Activated naive CD4-positive, alpha-beta T cell treated with anti-CD3 and anti-CD28 coated beads for 36 hours (primary cell): ENCODE measurements around the gene FBXO42. TPM values are rescaled to one million over a fixed set of nuclear protein-coding genes. Genes with fewer than 3 reads are reported as not detected.

Experiments used
- CTCF ChIA-PET: fragments of 350-600 bp; sonication (Branson Sonifier 250); formaldehyde crosslinking; loops from one replicate; lab custom pipeline; 2021; ENCODE audit warnings: antibody characterized with exemption; lab: Charles Lee
- DNase-seq: peaks from one replicate; pipeline ENCODE4 v3.0.0-alpha.2; 2020
- H3K27ac Mint-ChIP-seq: one replicate; pipeline ENCODE4 v1.8.0; 2021; ENCODE audit warnings: mild to moderate bottlenecking, mixed read lengths
- H3K27me3 Mint-ChIP-seq: one replicate; pipeline ENCODE4 v1.8.0; 2021; ENCODE audit warnings: low read depth, mixed read lengths
- H3K36me3 Mint-ChIP-seq: one replicate; pipeline ENCODE4 v1.8.0; 2021; ENCODE audit warnings: low read depth, mixed read lengths
- H3K4me1 Mint-ChIP-seq: one replicate; pipeline ENCODE4 v1.8.0; 2021; ENCODE audit warnings: low read depth, mixed read lengths
- H3K4me3 Mint-ChIP-seq: one replicate; pipeline ENCODE4 v1.8.0; 2021; ENCODE audit warnings: mild to moderate bottlenecking, moderate library complexity, mixed read lengths
- H3K9me3 Mint-ChIP-seq: one replicate; pipeline ENCODE4 v1.8.0; 2021; ENCODE audit warnings: mixed read lengths
- intact Hi-C: fragments of 100-400 bp; cut with micrococcal nuclease; formaldehyde crosslinking; loops from one replicate; pipeline ENCODE4 v1.15.1; 2023
- total RNA-seq, 2 experiments: library from RNA; stranded (reverse); gene quantifications; one replicate each; pipeline ENCODE4 v1.2.3, GENCODE V29; 2021

The FBXO42 gene
- total RNA-seq, 2 experiments from 2014 or later, result 7.5 to 10.2 TPM

GRCh38 chr1:16243936-16244649, 108.2 kb downstream of the FBXO42 start:
- Mint-ChIP-seq H3K4me3 (no peak overlapping the region), H3K36me3 (peaks cover 1% of the 10 kb centered on the region), H3K27ac (no peak overlapping the region), H3K9me3 (no peaks in the 10 kb centered on the region), H3K4me1 (peaks cover 10% of the 10 kb centered on the region), H3K27me3 (no peaks in the 10 kb centered on the region)
- intact Hi-C loops, result loop anchor here (1.0 to 2.0 kb wide), 5 partner anchors 38 to 235 kb away; partner anchors contain the start of gene SZRD1
- peak; percentile 91 for DNase-seq
- CTCF ChIA-PET, result interaction anchor here (0.6 to 3.1 kb wide), 15 partner anchors 13 to 196 kb away, joined by 3 to 22 read pairs (median 4); partner anchors contain the start of gene FAM131C

- Mint-ChIP-seq H3K4me3 (no peak overlapping the region), H3K27me3 (no peaks in the 10 kb centered on the region), H3K36me3 (peaks cover 1% of the 10 kb centered on the region), H3K4me1 (peaks cover 5% of the 10 kb centered on the region), H3K9me3 (no peaks in the 10 kb centered on the region), H3K27ac (no peak overlapping the region)
- intact Hi-C loops, result no loop called here
- no peak for DNase-seq
- CTCF ChIA-PET, result interaction anchor here (0.9 to 3.1 kb wide), 4 partner anchors 39 to 196 kb away, joined by 4 to 22 read pairs (median 16); no protein-coding TSS in a partner anchor
Observed at GRCh38 chr1:16243215-16243610, 109.1 kb downstream of the FBXO42 start.

GRCh38 chr1:16242556-16243214, 109.6 kb downstream of the FBXO42 start:
- peaks cover 7% of the 10 kb centered on the region for H3K4me1 Mint-ChIP-seq
- CTCF ChIA-PET, result interaction anchor here (0.9 to 3.1 kb wide), 2 partner anchors 121 to 197 kb away, joined by 4 to 19 read pairs; no protein-coding TSS in a partner anchor
- intact Hi-C loops, result no loop called here
- H3K9me3 Mint-ChIP-seq, result no peaks in the 10 kb centered on the region
- H3K4me3 Mint-ChIP-seq, result no peak overlapping the region
- no peaks in the 10 kb centered on the region for H3K27me3 Mint-ChIP-seq
- no peak for DNase-seq
- no peak overlapping the region for H3K27ac Mint-ChIP-seq
- peaks cover 1% of the 10 kb centered on the region for H3K36me3 Mint-ChIP-seq

GRCh38 chr1:16241221-16241708, 111.0 kb downstream of the FBXO42 start:
- no peak overlapping the region for H3K27ac Mint-ChIP-seq
- H3K9me3 Mint-ChIP-seq, result no peaks in the 10 kb centered on the region
- no peak overlapping the region for H3K4me3 Mint-ChIP-seq
- no peak for DNase-seq
- CTCF ChIA-PET, result interaction anchor here (0.9 kb wide), 1 partner anchor 16 kb away, joined by 4 read pairs; no protein-coding TSS in a partner anchor
- no peaks in the 10 kb centered on the region for H3K36me3 Mint-ChIP-seq
- no peaks in the 10 kb centered on the region for H3K27me3 Mint-ChIP-seq
- intact Hi-C loops, result no loop called here
- H3K4me1 Mint-ChIP-seq, result peaks cover 13% of the 10 kb centered on the region

- no peaks in the 10 kb centered on the region for H3K27me3 Mint-ChIP-seq
- H3K4me3 Mint-ChIP-seq, result no peak overlapping the region
- no peak overlapping the region for H3K27ac Mint-ChIP-seq
- peaks cover 17% of the 10 kb centered on the region for H3K4me1 Mint-ChIP-seq
- intact Hi-C loops, result loop anchor here (10.0 kb wide), 2 partner anchors 255 to 405 kb away; no protein-coding TSS in a partner anchor
- H3K9me3 Mint-ChIP-seq, result no peaks in the 10 kb centered on the region
- no peak for DNase-seq
- H3K36me3 Mint-ChIP-seq, result no peaks in the 10 kb centered on the region
- CTCF ChIA-PET, result interaction anchor here (0.9 kb wide), 1 partner anchor 15 kb away, joined by 4 read pairs; no protein-coding TSS in a partner anchor
Observed at GRCh38 chr1:16239972-16240491, 112.2 kb downstream of the FBXO42 start.

GRCh38 chr1:16237343-16237830, 114.9 kb downstream of the FBXO42 start:
- Mint-ChIP-seq H3K4me3 (peak overlapping the region; percentile 84), H3K9me3 (no peaks in the 10 kb centered on the region), H3K36me3 (no peaks in the 10 kb centered on the region), H3K27ac (peak overlapping the region; percentile 88), H3K4me1 (peaks cover 14% of the 10 kb centered on the region), H3K27me3 (no peaks in the 10 kb centered on the region)
- CTCF ChIA-PET, result interaction anchor here (0.6 to 2.3 kb wide), 4 partner anchors 11 to 679 kb away, joined by 3 to 7 read pairs (median 5); no protein-coding TSS in a partner anchor
- intact Hi-C loops, result loop anchor here (1.0 to 10.0 kb wide), 5 partner anchors 20 to 403 kb away; partner anchors contain the start of gene SZRD1
- no peak for DNase-seq

GRCh38 chr1:16236511-16237342, 115.6 kb downstream of the FBXO42 start, which contains the start of gene CPLANE2:
CPLANE2 (minus strand) TSS chr1:16237183; CDS start chr1:16236742, 441 bp downstream.
- intact Hi-C loops, result loop anchor here (1.0 to 10.0 kb wide), 5 partner anchors 19 to 402 kb away; partner anchors contain the start of gene SZRD1

GRCh38 chr1:16235944-16236510, 116.3 kb downstream of the FBXO42 start:
- peak overlapping the region; percentile 80 for H3K27ac Mint-ChIP-seq
- intact Hi-C loops, result loop anchor here (10.0 kb wide), 2 partner anchors 259 to 401 kb away; no protein-coding TSS in a partner anchor
- no peaks in the 10 kb centered on the region for H3K36me3 Mint-ChIP-seq
- peak; percentile 52 for DNase-seq
- CTCF ChIA-PET, result interaction anchor here (0.9 to 2.3 kb wide), 3 partner anchors 11 to 155 kb away, joined by 3 to 7 read pairs (median 7); no protein-coding TSS in a partner anchor
- peak overlapping the region; percentile 84 for H3K4me3 Mint-ChIP-seq
- H3K9me3 Mint-ChIP-seq, result no peaks in the 10 kb centered on the region
- no peaks in the 10 kb centered on the region for H3K27me3 Mint-ChIP-seq
- H3K4me1 Mint-ChIP-seq, result peaks cover 14% of the 10 kb centered on the region

More at GRCh38 chr1:16236511-16237342, 115.6 kb downstream of the FBXO42 start, which contains the start of gene CPLANE2:
- Mint-ChIP-seq H3K9me3 (no peaks in the 10 kb centered on the region), H3K27me3 (no peaks in the 10 kb centered on the region), H3K36me3 (no peaks in the 10 kb centered on the region), H3K4me3 (peak within 1 kb of the TSS; percentile 84), H3K27ac (peak within 1 kb of the TSS; percentile 88), H3K4me1 (peaks cover 14% of the 10 kb centered on the region)
- DNase-seq, result peak; percentile 98
- CTCF ChIA-PET, result interaction anchor here (0.7 to 2.3 kb wide), 4 partner anchors 12 to 155 kb away, joined by 3 to 7 read pairs (median 6); no protein-coding TSS in a partner anchor

- H3K27me3 Mint-ChIP-seq, result no peaks in the 10 kb centered on the region
- DNase-seq, result no peak
- CTCF ChIA-PET, result interaction anchor here (0.7 to 2.1 kb wide), 2 partner anchors 32 to 157 kb away, joined by 3 to 7 read pairs; no protein-coding TSS in a partner anchor
- H3K9me3 Mint-ChIP-seq, result no peaks in the 10 kb centered on the region
- H3K4me1 Mint-ChIP-seq, result peaks cover 14% of the 10 kb centered on the region
- intact Hi-C loops, result loop anchor here (10.0 kb wide), 2 partner anchors 259 to 401 kb away; no protein-coding TSS in a partner anchor
- H3K27ac Mint-ChIP-seq, result no peak overlapping the region
- H3K36me3 Mint-ChIP-seq, result no peaks in the 10 kb centered on the region
- H3K4me3 Mint-ChIP-seq, result no peak overlapping the region
Observed at GRCh38 chr1:16235347-16235746, 116.9 kb downstream of the FBXO42 start.

GRCh38 chr1:16233431-16233830, 118.8 kb downstream of the FBXO42 start:
- Mint-ChIP-seq H3K4me3 (no peak overlapping the region), H3K9me3 (no peaks in the 10 kb centered on the region), H3K27ac (no peak overlapping the region), H3K4me1 (peaks cover 14% of the 10 kb centered on the region), H3K36me3 (peaks cover 3% of the 10 kb centered on the region), H3K27me3 (peaks cover 5% of the 10 kb centered on the region)
- intact Hi-C loops, result loop anchor here (10.0 kb wide), 2 partner anchors 261 to 399 kb away; no protein-coding TSS in a partner anchor
- no peak for DNase-seq
- CTCF ChIA-PET, result interaction anchor here (2.1 kb wide), 1 partner anchor 155 kb away, joined by 7 read pairs; no protein-coding TSS in a partner anchor
